Neural progenitor cell (in vitro differentiated cells): ENCODE data around the gene KRTAP9-9. TPM values are rescaled to one million over a fixed set of nuclear protein-coding genes. Genes with fewer than 3 reads are reported as not detected.

Source experiments
- DNase-seq: peaks from one replicate; pipeline ENCODE4 v3.0.0-alpha.2; 2016; ENCODE audit warnings: low spot score
- H2AFZ ChIP-seq: fragments of 200-600 bp; sonication (generic); replicated peaks from 2 replicates; pipeline ENCODE4 v1.6.1; 2016; ENCODE audit warnings: antibody characterized with exemption
- H3F3A ChIP-seq: fragments of 200-600 bp; sonication (generic); 2 replicates; pipeline ENCODE4 v1.6.1; 2016; ENCODE audit warnings: antibody characterized with exemption, low read depth
- H3K27ac ChIP-seq: fragments of 200-600 bp; sonication (generic); 2 replicates; pipeline ENCODE4 v1.5.1; 2016; ENCODE audit warnings: mild to moderate bottlenecking
- H3K27me3 ChIP-seq: fragments of 200-600 bp; sonication (generic); 2 replicates; pipeline ENCODE4 v1.6.1; 2016; ENCODE audit warnings: mild to moderate bottlenecking, moderate library complexity
- H3K36me3 ChIP-seq: fragments of 200-600 bp; sonication (generic); 2 replicates; pipeline ENCODE4 v1.5.1; 2016
- H3K4me1 ChIP-seq: fragments of 200-600 bp; sonication (generic); 2 replicates; pipeline ENCODE4 v1.6.1; 2016; ENCODE audit warnings: mixed run types
- H3K4me2 ChIP-seq: fragments of 200-600 bp; sonication (generic); 2 replicates; pipeline ENCODE4 v1.6.1; 2016
- H3K4me3 ChIP-seq: fragments of 200-600 bp; sonication (generic); 2 replicates; pipeline ENCODE4 v1.5.1; 2016
- H3K79me2 ChIP-seq: fragments of 200-600 bp; sonication (generic); 2 replicates; pipeline ENCODE4 v1.6.1; 2016; ENCODE audit warnings: low read depth
- H3K9ac ChIP-seq: fragments of 200-600 bp; sonication (generic); 2 replicates; pipeline ENCODE4 v1.6.1; 2016
- H3K9me3 ChIP-seq: fragments of 200-600 bp; sonication (generic); 2 replicates; pipeline ENCODE4 v1.5.1; 2016; ENCODE audit warnings: low read depth
- H4K20me1 ChIP-seq: fragments of 200-600 bp; sonication (generic); 2 replicates; pipeline ENCODE4 v1.6.1; 2016; ENCODE audit warnings: low read depth
- H3K27ac Mint-ChIP-seq: 3 replicates; pipeline ENCODE4 v1.8.0; 2021; ENCODE audit warnings: mixed read lengths
- H3K27me3 Mint-ChIP-seq: 2 replicates; pipeline ENCODE4 v1.8.0; 2022; ENCODE audit warnings: low read depth, mild to moderate bottlenecking, inconsistent platforms, moderate library complexity, mixed read lengths; ENCODE audit not compliant: insufficient read depth
- H3K36me3 Mint-ChIP-seq: 3 replicates; pipeline ENCODE4 v1.8.0; 2021; ENCODE audit warnings: mixed read lengths
- H3K4me1 Mint-ChIP-seq: 3 replicates; pipeline ENCODE4 v1.8.0; 2021; ENCODE audit warnings: mixed read lengths
- H3K4me3 Mint-ChIP-seq: 3 replicates; pipeline ENCODE4 v1.8.0; 2021; ENCODE audit warnings: mild to moderate bottlenecking, moderate library complexity, mixed read lengths
- H3K9me3 Mint-ChIP-seq: 3 replicates; pipeline ENCODE4 v1.8.0; 2020; ENCODE audit warnings: mixed read lengths
- CTCF ChIP-seq: fragments of 200-600 bp; sonication (generic); IDR thresholded peaks from 2 replicates; pipeline ENCODE4 v1.5.1; 2017; ENCODE audit warnings: antibody characterized with exemption, mild to moderate bottlenecking
- EZH2 ChIP-seq: fragments of 200-600 bp; sonication (generic); IDR thresholded peaks from 2 replicates; pipeline ENCODE4 v1.6.1; 2017; ENCODE audit warnings: antibody characterized with exemption, mild to moderate bottlenecking, moderate library complexity
- EZH2phosphoT487 ChIP-seq: fragments of 200-600 bp; sonication (generic); IDR thresholded peaks from 2 replicates; pipeline ENCODE4 v1.6.1; 2017; ENCODE audit warnings: antibody characterized with exemption
- total RNA-seq: library from RNA; depleted of rRNA; stranded (reverse); fragments of >200 nt; gene quantifications from 2 replicates; pipeline ENCODE4 v1.2.3, GENCODE V29; 2015; ENCODE audit warnings: low replicate concordance

The KRTAP9-9 gene
- total RNA-seq, 1 donor from 2014 or later = not detected

- no peak overlapping the region for H3K4me2 ChIP-seq
- TF ChIP-seq EZH2phosphoT487 = no peak
- no peak for TF ChIP-seq CTCF
- no peak for TF ChIP-seq EZH2
- H3K27me3 ChIP-seq = no peaks in the 10 kb centered on the region
- no peaks in the 10 kb centered on the region for H3K79me2 ChIP-seq
- H3K4me1 ChIP-seq = no peaks in the 10 kb centered on the region
- no peaks in the 10 kb centered on the region for H3K9me3 ChIP-seq
- H3K9me3 Mint-ChIP-seq = no peaks in the 10 kb centered on the region
- no peaks in the 10 kb centered on the region for H3K36me3 Mint-ChIP-seq
- H3K27ac Mint-ChIP-seq = no peak overlapping the region
- no peak for DNase-seq
- H3K4me3 ChIP-seq = no peak overlapping the region
- no peaks in the 10 kb centered on the region for H3K4me1 Mint-ChIP-seq
- H2AFZ ChIP-seq = no peak overlapping the region
- peaks cover 4% of the 10 kb centered on the region for H3K27me3 Mint-ChIP-seq
- H3F3A ChIP-seq = no peaks in the 10 kb centered on the region
- H3K36me3 ChIP-seq = no peaks in the 10 kb centered on the region
- H4K20me1 ChIP-seq = no peaks in the 10 kb centered on the region
- H3K27ac ChIP-seq = no peak overlapping the region
- no peak overlapping the region for H3K4me3 Mint-ChIP-seq
- no peak overlapping the region for H3K9ac ChIP-seq
Observed at GRCh38 chr17:41278176-41278955, 23.2 kb downstream of the KRTAP9-9 start.

DNA sequence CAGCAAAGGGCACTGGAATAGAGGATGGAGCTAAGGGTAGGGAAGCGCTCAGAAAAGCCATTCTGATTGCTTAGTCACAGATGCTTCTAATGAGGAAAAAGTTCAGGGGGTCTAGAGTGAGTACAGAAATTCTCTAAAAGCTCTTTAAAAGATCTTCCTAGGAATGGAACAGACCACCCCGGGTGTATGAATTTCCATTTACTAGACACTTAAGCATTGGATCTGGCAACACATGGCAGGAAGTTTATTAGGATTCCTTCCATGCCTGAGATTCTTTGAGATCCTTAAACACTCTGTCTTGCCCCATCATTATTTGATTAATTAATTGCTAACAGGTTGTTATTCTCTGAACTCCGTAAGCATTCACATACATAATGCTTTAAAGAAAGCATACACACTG is 28.9 kb downstream of the KRTAP9-9 start:
- Mint-ChIP-seq H3K36me3 (no peaks in the 10 kb centered on the region), H3K4me3 (no peak overlapping the region), H3K4me1 (no peaks in the 10 kb centered on the region), H3K27me3 (no peaks in the 10 kb centered on the region), H3K9me3 (no peaks in the 10 kb centered on the region), H3K27ac (no peak overlapping the region)
- H3K36me3 ChIP-seq = no peaks in the 10 kb centered on the region
- DNase-seq = no peak
- H3K27me3 ChIP-seq = no peaks in the 10 kb centered on the region
- H2AFZ ChIP-seq = peak overlapping the region; percentile 22
- no peak overlapping the region for H3K4me3 ChIP-seq
- H3K4me1 ChIP-seq = peaks cover 6% of the 10 kb centered on the region
- TF ChIP-seq CTCF (no peak), EZH2 (no peak), EZH2phosphoT487 (no peak)
- H3K27ac ChIP-seq = no peak overlapping the region
- no peaks in the 10 kb centered on the region for H3K79me2 ChIP-seq
- no peaks in the 10 kb centered on the region for H4K20me1 ChIP-seq
- no peaks in the 10 kb centered on the region for H3K9me3 ChIP-seq
- no peaks in the 10 kb centered on the region for H3F3A ChIP-seq
- H3K9ac ChIP-seq = no peak overlapping the region
- H3K4me2 ChIP-seq = no peak overlapping the region

DNA sequence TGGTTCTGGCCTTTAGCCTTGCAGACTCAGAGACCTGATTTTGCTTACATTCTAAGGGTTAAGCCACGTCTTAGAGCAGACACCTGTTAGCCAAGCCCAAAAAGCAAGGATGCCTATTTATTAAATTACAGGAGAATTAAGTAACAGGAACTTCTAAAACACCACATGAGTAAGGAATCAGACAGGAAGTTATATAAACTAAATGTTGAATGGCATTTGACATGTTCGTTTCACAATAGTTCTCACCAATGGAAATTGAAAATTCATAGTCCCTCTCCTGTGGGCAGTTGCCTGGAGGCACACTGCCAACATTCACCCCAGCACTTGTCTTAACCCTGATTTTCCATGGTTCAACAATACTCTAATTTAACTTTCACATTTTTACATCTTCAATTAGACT is 29.4 kb downstream of the KRTAP9-9 start:
- H3K4me2 ChIP-seq = no peak overlapping the region

More for the DNA sequence above, 29.4 kb downstream of the KRTAP9-9 start:
- Histone ChIP-seq H3K9ac (no peak overlapping the region), H3K79me2 (no peaks in the 10 kb centered on the region), H3K36me3 (no peaks in the 10 kb centered on the region), H3F3A (no peaks in the 10 kb centered on the region), H3K4me1 (peaks cover 6% of the 10 kb centered on the region), H3K27me3 (no peaks in the 10 kb centered on the region), H3K9me3 (no peaks in the 10 kb centered on the region), H3K27ac (no peak overlapping the region), H3K4me3 (no peak overlapping the region), H2AFZ (no peak overlapping the region), H4K20me1 (no peaks in the 10 kb centered on the region)
- H3K4me3 Mint-ChIP-seq = no peak overlapping the region
- TF ChIP-seq CTCF (no peak), EZH2 (no peak), EZH2phosphoT487 (no peak)
- no peaks in the 10 kb centered on the region for H3K9me3 Mint-ChIP-seq
- H3K27ac Mint-ChIP-seq = no peak overlapping the region
- no peaks in the 10 kb centered on the region for H3K4me1 Mint-ChIP-seq
- H3K27me3 Mint-ChIP-seq = no peaks in the 10 kb centered on the region
- no peaks in the 10 kb centered on the region for H3K36me3 Mint-ChIP-seq
- DNase-seq = no peak
